DOHH2 (cell line): ENCODE measurements around the gene STMN3.

Experiments
- H3F3A ChIP-seq: fragments of 200-600 bp; sonication (generic), shearing (Covaris generic); 2 replicates; pipeline ENCODE4 v1.6.0; 2016; ENCODE audit warnings: antibody characterized with exemption, mild to moderate bottlenecking; ENCODE audit not compliant: control insufficient read depth, insufficient read depth
- H3K27ac ChIP-seq: fragments of 200-600 bp; sonication (generic); 2 replicates; pipeline ENCODE4 v1.5.1; 2014; ENCODE audit warnings: low read depth, mild to moderate bottlenecking, low read length, moderate library complexity
- H3K27me3 ChIP-seq: fragments of 200-600 bp; sonication (generic); 2 replicates; pipeline ENCODE4 v1.6.1; 2014; ENCODE audit warnings: mild to moderate bottlenecking, low read length, mixed read lengths; ENCODE audit not compliant: control insufficient read depth
- H3K36me3 ChIP-seq: fragments of 200-600 bp; sonication (generic); 2 replicates; pipeline ENCODE4 v1.6.1; 2014; ENCODE audit warnings: mild to moderate bottlenecking, low read length, moderate library complexity, mixed read lengths; ENCODE audit not compliant: control insufficient read depth
- H3K4me1 ChIP-seq: fragments of 200-600 bp; sonication (generic); 2 replicates; pipeline ENCODE4 v1.6.1; 2014; ENCODE audit warnings: mild to moderate bottlenecking, low read length, mixed read lengths; ENCODE audit not compliant: control insufficient read depth
- H3K4me2 ChIP-seq: fragments of 200-600 bp; sonication (generic); 2 replicates; pipeline ENCODE4 v1.6.0; 2014; ENCODE audit warnings: mild to moderate bottlenecking, low read length, moderate library complexity
- H3K4me3 ChIP-seq: fragments of 200-600 bp; sonication (generic); 2 replicates; pipeline ENCODE4 v1.5.1; 2014; ENCODE audit warnings: mild to moderate bottlenecking, low read length, mixed read lengths
- H3K79me2 ChIP-seq: fragments of 200-600 bp; sonication (generic); 2 replicates; pipeline ENCODE4 v1.6.1; 2014; ENCODE audit warnings: mild to moderate bottlenecking, low read length, mixed read lengths; ENCODE audit not compliant: control insufficient read depth
- H3K9me2 ChIP-seq: fragments of 200-600 bp; sonication (generic); replicated peaks from 2 replicates; pipeline ENCODE4 v1.6.1; 2014; ENCODE audit warnings: mild to moderate bottlenecking, low read length, mixed read lengths; ENCODE audit not compliant: control insufficient read depth
- H3K9me3 ChIP-seq: fragments of 200-600 bp; sonication (generic); 2 replicates; pipeline ENCODE4 v1.6.1; 2014; ENCODE audit warnings: antibody characterized with exemption, low read length, mixed read lengths; ENCODE audit not compliant: control insufficient read depth, insufficient read depth
- H4K20me1 ChIP-seq: fragments of 200-600 bp; sonication (generic); 2 replicates; pipeline ENCODE4 v1.6.0; 2014; ENCODE audit warnings: low read depth, mild to moderate bottlenecking, antibody characterized with exemption, low read length, moderate library complexity; ENCODE audit not compliant: control insufficient read depth, insufficient read depth
- EZH2phosphoT487 ChIP-seq: fragments of 200-600 bp; sonication (generic); IDR thresholded peaks from 2 replicates; pipeline ENCODE4 v1.6.1; 2017; ENCODE audit warnings: borderline replicate concordance, mild to moderate bottlenecking, antibody characterized with exemption, low read length, moderate library complexity, mixed read lengths
- TF ChIP-seq, protein P1 (sequence below): fragments of 200-600 bp; sonication (generic); IDR thresholded peaks from one replicate; pipeline ENCODE4 v1.5.1; 2014; ENCODE audit warnings: antibody characterized with exemption, mild to moderate bottlenecking, low read depth, low read length; ENCODE audit not compliant: poor library complexity, severe bottlenecking

Gene STMN3

DNA sequence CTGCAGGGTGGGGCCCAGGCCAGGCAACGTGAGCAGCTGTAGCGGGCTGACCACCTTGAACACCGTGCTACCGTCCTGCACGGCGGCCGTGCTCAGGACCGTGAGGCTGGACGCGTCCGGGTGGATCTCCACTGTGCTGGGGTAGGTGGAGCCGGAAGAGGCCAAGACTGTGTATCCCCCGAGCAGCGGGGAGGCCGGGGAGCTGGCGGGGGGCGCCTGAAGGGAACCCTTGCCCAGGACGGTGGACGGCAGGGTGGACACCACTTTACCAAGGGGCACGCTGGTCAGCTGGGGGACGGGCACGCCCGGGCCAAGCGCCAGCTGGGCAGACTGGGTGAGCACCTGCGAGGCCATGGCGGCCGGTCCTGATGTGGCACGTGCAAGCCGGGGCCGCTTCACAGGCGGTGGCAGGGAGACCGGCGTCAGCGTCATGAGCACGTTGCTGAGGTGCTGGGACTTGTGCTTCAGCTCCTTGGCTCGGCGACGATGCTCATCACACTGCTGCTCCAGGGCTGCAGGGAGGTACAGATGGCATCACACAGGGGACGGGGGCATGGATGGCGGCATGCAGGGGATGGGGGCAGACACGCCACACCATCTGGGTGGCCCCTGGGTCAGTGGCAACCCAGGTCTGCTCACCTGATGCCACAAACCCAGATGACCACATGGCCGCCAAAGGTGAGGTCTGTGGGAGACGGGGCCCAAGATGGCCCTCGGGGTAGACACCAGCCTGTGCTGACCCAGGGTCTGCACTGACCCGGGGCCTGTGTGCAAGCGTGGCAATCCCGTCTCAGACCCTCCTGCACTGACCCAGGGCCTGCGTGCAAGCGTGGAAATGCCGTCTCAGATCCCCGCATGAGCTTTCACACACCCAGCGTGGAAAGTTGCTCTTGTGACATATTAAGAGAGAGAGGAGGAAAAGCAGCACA, 62.7 kb downstream of the STMN3 start:
- H3K27me3 ChIP-seq, result no peaks in the 10 kb centered on the region
- no peaks in the 10 kb centered on the region for H3K9me3 ChIP-seq
- H3K4me2 ChIP-seq, result no peak overlapping the region
- no peak overlapping the region for H3K27ac ChIP-seq
- H3K36me3 ChIP-seq, result peaks cover 28% of the 10 kb centered on the region; the same call in 1 of the 2 replicates
- TF ChIP-seq EZH2phosphoT487, result no peak
- TF ChIP-seq, protein P1, sequence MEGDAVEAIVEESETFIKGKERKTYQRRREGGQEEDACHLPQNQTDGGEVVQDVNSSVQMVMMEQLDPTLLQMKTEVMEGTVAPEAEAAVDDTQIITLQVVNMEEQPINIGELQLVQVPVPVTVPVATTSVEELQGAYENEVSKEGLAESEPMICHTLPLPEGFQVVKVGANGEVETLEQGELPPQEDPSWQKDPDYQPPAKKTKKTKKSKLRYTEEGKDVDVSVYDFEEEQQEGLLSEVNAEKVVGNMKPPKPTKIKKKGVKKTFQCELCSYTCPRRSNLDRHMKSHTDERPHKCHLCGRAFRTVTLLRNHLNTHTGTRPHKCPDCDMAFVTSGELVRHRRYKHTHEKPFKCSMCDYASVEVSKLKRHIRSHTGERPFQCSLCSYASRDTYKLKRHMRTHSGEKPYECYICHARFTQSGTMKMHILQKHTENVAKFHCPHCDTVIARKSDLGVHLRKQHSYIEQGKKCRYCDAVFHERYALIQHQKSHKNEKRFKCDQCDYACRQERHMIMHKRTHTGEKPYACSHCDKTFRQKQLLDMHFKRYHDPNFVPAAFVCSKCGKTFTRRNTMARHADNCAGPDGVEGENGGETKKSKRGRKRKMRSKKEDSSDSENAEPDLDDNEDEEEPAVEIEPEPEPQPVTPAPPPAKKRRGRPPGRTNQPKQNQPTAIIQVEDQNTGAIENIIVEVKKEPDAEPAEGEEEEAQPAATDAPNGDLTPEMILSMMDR, result no peak
- H4K20me1 ChIP-seq, result no peaks in the 10 kb centered on the region
- no peak overlapping the region for H3K4me3 ChIP-seq
- no peaks in the 10 kb centered on the region for H3K9me2 ChIP-seq
- no peaks in the 10 kb centered on the region for H3K4me1 ChIP-seq
- no peaks in the 10 kb centered on the region for H3K79me2 ChIP-seq
- no peaks in the 10 kb centered on the region for H3F3A ChIP-seq
